Left cardiac atrium (tissue), 4 donors: ENCODE results near the gene MRPL20. TPM values are rescaled to one million over a fixed set of nuclear protein-coding genes. Genes with fewer than 3 reads are reported as not detected.
A peak's percentile ranks its signal among the peaks of the same experiment; 100 is the strongest.
"Not testable (repeated sequence)": the region's sequence is repeated elsewhere in the genome, so short reads cannot be mapped to it uniquely, and the experiment has no call there.

Experiments used
- ATAC-seq, 2 donors: fragments of 200-7000 bp; cut with Tn5 transposase; one replicate each; pipeline ENCODE4 v1.9.1; 2020; ENCODE audit warnings: mild to moderate bottlenecking in 2 of 2, moderate library complexity in 2 of 2
- DNase-seq: peaks from one replicate; pipeline ENCODE4 v3.0.0-alpha.2; 2020
- intact Hi-C, 2 donors: fragments of 100-400 bp; cut with DNase I; formaldehyde crosslinking; loops; one replicate each; pipeline versions ENCODE4 v1.14.1 to v1.15.1; 2022 to 2023
- total RNA-seq, 2 donors: library from RNA; stranded (reverse); fragmentation: NEBNext Ultra II Directional; extraction: Animal tissue kit (Norgen Biotek cat#: 25700); gene quantifications; one replicate each; pipeline ENCODE4 v1.2.1, GENCODE V29; 2021
- donor health status: DM: no; HTN: yes; CAD: no.
- donor health status: DM: no; HTN: yes; CAD: no; lungs with severe emphysema.
- donor health status: DM: yes; HTN: yes; CAD: no.
- donor health status: Dilated cardiomyopathy.

Gene MRPL20
- total RNA-seq, 2 donors from 2014 or later = 112 to 134 TPM

DNA sequence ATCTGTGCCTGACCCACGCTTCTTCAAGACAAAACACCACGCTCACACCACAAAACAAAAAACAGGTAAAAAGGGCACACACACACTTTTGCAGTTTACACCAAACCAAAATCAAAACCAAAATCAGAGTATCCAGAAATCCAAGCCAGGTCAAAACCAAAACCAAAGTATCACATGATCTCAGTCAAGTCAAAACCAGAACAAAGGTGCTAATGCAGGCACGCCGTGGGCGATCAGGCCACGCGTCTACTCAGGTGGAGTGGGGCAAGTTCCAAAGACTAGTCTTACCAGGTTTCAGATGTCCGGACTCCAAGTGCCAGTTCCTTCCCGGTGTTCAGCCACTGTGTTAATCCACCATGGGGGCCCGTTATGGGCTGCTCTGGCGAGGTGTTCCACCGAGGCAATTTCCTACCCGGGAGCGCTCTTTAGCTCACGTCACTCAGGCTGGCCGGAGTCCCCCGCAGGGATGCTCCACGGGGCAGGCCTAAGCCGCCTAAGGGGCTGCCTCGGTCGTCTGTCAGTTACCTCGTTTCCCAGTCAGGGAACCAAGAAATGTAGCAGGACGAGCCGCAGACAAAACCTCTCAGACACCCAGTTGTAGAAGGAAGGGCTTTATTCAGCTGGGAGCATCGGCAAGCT lies 10.9 kb upstream of the MRPL20 start:
- intact Hi-C loops, DNase-seq, ATAC-seq: not testable (repeated sequence)

DNA sequence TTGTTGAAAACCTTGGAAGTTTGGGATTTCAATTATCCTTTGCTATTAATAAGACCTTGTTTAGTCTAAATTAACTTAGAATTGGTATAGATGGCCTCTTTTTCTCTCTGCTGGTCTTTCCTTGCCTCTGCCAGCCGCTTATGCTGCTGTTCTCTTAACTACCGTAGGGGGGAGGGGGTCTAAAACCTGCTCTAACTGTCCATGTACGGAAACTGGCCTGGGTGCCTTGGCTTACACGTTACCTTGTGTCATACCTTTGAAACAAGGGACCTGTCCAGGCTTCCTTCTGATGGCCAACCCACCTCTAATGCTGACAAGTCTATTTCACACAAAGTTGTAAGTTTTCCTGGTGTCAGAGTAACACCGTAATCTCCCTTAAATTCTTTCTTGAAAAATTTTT lies 10.3 kb upstream of the MRPL20 start:
- ATAC-seq, intact Hi-C loops, DNase-seq: not testable (repeated sequence)

DNA sequence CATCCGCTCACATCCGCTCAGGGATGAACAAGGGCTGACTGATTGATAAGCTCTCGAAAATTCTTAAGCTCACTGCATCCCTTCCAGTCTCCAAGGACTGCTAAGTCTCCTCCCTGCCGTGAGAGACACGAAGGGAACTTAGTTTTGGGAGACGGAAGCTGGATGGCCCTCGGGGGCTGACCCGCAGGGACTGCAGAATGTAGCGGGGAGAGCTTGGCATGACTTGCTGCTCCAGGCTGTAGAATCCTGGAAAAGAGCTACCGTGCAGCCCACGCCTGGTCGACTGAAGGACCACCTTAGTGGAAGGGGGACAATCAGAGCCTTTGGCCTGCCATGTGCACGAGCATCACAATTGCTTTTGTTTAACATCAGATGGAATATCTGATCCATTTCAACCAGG lies 8.7 kb upstream of the MRPL20 start:
- intact Hi-C loops = no loop called here
- no peak for ATAC-seq
- peak; percentile 9 for DNase-seq

DNA sequence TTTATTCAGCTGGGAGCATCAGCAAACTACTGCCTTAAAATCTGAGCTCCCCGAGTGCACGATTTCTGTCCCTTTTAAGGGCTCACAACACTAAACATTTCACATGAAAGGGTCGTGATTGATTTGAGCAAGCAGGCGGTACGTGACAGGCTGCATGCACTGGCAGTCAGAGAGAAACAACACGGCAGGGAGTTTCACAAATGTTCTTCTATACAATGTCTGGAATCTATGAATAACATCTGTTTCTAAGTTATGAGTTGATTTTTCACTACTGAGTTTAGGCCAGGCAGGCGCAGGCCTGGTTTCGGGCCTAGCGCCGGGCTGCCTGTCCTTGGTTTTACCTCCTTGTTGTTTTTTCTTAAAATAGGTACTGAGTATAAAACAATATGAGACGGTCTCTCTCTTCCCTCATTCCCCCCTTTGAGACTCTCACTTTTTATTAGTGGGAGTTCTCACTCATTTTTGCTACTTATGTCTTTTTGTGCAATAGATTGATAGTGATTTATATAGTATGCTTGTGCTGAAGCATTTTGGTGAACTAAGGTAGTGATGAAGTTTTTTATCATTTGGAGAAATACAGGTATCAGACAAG lies 5.3 kb upstream of the MRPL20 start:
- ATAC-seq, intact Hi-C loops, DNase-seq: not testable (repeated sequence)

DNA sequence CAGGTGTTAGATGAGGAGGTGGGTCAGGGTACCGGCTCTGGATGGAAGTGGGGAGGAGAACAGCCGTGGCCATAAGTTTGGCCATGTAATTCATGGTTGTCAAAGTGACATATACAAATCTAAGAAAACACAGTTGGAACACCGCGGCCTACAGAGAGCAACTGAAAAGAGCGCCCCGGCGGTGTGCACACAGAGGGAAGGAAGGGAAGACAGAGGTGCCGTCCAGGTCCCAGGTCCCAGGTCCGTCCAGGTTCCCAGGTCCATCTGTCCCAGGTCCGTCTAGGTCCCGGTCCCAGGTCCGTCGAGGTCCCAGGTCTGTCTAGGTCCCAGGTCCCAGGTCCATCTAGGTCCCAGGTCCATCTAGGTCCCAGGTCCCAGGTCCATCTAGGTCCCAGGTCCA lies 4.5 kb upstream of the MRPL20 start:
- DNase-seq (peak; percentile 13), ATAC-seq (no peak)
- intact Hi-C loops = no loop called here

DNA sequence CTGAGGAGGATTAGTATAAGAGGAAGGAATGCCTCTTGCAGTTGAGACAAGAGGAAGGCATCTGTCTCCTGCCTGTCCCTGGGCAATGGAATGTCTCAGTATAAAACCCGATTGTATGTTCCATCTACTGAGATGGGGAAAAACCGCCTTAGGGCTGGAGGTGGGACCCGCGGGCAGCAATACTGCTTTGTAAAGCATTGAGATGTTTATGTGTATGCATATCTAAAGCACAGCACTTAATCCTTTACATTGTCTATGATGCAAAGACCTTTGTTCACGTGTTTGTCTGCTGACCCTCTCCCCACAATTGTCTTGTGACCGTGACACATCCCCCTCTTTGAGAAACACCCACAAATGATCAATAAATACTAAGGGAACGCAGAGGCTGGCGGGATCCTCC lies 3.1 kb upstream of the MRPL20 start:
- ATAC-seq, intact Hi-C loops: not testable (repeated sequence)

DNA sequence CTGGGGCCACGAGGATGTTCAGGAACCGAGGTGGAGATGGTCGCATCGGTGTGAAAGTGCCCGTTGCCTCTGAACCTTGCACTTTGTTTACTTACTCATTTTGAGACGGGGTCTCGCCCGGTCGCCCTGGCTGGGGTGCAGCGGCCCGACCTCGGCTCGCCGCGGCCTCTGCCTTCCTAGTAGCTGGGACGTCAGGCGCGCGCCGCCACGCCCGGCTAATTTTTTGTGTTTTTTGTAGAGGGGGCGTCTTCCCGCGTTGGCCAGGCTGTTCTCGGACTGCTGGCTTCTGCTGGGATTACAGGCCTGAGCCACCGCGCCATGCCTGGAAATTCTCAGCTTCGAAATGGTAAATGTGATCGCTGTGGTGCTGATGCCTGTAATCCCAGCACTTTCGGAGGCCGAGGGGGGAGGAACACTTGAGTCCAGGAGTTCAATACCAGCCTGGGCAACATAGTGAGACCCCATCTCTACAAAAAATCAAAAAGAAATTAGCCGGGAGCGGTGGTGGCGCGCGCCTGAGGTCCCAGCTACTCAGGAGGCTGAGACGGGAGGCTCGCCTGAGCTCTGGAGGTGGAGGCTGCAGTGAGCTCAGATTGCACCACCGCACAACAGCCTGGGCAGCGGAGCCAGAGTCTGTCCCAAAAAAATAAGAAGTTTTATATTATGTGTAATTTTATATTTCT lies 684 bp upstream of the MRPL20 start:
- DNase-seq (no peak), ATAC-seq (peak in 1 of 2 donors; percentile 31)
- intact Hi-C loops = loop anchor here in 1 of 2 donors (5.0 kb wide), 1 partner anchor 35 kb away; no protein-coding TSS in a partner anchor

More for the DNA sequence above, 3.1 kb upstream of the MRPL20 start:
- DNase-seq = not testable (repeated sequence)

DNA sequence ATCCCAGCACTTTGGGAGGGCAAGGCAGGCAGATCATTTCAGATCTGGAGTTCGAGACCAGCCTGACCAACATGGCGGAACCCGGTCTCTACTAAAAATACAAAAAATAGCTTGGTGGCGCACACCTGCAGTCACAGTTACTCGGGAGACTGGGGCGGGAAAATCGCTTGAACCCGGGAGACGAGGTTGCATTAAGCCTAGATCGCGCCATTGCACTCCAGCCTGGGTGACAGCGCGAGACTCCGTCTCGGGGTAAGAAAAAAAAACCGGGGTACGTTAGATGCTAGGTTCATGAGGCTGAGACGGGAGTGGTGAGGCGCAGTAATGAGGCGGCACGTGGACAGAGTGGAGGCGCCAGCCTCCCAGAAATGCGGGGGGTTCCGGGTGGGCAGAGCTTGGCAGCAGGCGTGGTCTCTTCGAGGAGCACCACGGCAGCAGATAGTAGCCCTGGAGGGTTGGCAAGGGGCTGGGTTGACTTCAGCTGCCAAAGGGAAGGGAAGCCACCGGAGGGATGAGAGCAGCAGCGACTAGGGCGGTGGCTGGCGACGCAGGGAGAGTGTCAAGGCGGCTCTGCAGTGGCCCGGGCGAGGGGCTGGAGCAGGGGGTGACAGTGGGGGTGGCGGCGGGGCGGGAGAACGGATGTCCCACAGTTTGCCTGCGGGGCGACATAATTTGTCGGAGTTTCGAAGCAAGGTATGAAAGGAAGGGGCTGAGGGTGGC lies 832 bp downstream of the MRPL20 start:
- ATAC-seq (peak in 1 of 2 donors; percentile 6), DNase-seq (no peak)
- intact Hi-C loops = loop anchor here in 1 of 2 donors (5.0 kb wide), 1 partner anchor 36 kb away; no protein-coding TSS in a partner anchor

DNA sequence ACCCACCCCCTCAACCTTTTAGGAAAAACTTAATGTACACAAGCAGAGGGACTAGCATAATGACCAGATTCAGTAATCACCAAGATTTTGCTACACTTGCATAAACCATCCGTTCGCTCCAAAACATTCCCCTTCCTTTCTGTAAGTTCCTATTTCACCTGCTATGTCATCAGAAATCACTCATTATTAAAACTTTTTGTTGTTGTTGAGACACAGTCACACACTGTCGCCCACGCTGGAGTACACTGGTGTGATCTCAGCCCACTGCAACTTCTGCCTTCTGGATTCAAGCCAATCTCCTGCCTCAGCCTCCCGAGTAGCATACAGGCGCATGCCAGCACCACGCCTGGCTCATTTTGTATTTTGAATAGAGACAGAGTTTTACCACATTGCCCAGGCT lies 3.4 kb downstream of the MRPL20 start:
- no peak for ATAC-seq
- intact Hi-C loops = no loop called here
- no peak for DNase-seq

DNA sequence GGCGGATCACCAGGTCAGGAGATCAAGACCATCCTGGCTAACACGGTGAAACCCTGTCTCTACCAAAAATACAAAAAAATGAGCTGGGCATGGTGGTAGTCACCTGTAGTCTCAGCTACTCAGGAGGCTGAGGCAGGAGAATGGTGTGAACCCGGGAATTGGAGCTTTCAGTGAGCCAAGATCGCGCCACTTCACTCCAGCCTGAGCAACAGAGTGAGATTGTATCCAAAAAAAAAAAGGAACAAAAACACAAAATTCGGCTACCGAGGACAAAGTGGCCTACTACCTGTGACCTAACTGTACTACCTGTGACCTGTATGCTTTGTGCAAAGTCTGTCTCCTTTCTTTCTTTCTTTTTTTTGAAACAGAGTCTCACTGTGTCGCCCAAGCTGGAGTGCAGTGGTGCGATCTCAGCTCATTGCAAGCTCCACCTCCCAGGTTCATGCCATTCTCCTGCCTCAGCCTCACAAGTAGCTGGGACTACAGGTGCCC lies 4.1 kb downstream of the MRPL20 start:
- ATAC-seq, intact Hi-C loops, DNase-seq: not testable (repeated sequence)

DNA sequence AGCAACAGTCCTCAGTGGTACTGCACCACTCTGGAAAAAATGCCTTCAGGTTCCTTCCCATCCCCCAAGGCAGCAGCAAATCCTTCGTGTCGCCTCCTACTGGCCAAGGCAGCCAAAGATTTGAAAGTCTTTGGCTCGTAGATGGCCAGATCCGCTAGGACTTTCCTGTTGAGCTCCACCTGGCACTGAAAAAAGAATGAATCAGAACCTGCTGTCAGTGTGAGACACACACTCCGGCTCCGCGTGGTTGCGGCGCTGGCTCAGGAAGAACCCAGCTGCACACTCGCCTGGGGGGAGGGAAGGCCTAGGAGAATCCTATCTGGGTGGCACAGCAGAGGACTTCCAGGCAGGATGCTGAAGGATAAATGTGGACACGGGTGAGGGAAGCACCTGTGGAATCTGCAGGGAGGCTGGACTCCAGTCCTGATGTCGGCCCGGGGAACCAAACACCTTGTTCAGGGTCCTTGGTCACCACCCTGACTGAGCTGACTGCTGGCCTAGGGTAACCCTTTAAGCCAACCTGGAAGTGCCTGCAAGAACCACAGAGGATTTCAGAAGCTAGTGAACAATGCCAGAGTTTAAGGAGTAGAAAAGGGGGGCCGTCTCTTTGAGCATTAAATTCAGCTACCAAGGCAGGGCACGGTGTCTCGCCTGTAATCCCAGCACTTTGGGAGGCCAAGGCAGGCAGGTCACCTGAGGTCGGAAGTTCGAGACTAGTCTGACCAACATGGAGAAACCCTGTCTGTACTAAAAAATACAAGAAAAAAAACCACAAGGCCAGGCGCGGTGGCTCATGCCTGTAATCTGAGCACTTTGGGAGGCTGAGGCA lies 4.8 kb downstream of the MRPL20 start:
- ATAC-seq = no peak
- intact Hi-C loops = no loop called here
- DNase-seq = no peak

DNA sequence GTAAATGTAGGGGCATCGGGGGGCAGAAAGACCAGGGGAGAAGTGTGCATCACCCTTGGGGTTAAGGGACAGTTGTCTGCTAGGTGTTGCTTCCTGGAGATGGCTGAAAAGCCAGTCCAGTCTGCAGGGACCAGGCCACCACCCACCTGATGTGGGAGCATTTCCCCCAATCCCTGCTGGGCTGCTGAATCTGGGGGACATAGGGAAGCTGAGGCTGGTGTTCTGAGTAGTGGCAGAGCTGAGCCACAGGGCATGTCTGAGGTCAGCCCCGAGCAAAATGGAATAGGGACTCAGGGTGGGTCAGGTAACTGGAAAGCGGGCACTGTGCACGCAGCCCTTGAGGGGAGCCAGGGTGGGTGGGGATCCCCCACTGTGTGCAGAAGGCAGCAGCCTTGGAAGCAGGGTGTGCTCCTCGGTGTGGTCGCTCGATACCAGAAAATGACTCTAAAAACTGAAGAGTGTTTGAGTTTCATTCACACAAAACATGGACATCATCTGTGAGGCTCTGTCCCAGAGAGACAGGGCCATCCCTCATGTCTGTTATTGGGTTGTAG lies 5.6 kb downstream of the MRPL20 start:
- intact Hi-C loops = no loop called here

DNA sequence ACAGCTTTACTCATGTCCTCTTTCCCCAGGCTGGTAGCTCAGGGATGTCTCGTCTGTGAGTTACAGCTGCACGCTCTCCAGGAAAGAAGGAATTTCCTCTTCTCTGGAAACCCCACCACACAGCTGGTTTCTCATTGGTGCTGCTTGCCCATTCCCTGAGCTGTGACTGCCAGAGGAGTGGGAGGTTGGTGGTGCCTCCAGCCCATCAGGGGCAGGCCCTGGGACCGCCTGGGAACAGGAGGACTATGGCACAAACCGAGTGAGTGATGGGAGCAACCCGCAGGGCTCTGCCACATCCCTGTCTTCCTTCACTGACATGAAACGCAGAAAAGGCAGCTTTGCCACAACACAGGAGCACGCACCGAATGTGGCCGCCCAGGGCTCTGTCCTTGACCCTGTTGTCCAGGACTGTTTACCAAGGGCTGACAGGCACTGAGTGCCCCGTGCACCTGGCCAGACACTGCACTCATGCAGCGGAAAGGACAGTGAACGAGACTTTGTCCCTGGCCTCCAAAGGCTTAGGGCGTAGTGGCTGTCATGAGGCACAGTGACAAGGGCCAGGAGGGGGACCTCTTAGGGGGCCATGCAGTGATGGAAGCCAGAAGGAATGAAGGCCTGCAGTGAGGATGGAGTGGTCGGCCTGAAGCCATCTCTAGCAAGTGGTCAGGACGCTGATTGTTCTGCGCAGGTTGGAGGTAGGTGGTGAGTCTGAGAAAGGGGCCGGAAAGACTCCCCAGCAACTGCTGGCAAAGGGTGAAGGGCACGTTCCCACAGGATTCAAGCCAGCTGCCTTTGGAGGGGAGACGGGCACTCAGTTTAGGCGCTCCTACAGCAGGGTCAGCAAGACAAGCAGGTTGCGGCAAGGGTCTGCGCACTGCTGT lies 6.3 kb downstream of the MRPL20 start:
- no peak for DNase-seq
- intact Hi-C loops = no loop called here

More for the DNA sequence above, 5.6 kb downstream of the MRPL20 start:
- DNase-seq = no peak
- ATAC-seq = no peak

DNA sequence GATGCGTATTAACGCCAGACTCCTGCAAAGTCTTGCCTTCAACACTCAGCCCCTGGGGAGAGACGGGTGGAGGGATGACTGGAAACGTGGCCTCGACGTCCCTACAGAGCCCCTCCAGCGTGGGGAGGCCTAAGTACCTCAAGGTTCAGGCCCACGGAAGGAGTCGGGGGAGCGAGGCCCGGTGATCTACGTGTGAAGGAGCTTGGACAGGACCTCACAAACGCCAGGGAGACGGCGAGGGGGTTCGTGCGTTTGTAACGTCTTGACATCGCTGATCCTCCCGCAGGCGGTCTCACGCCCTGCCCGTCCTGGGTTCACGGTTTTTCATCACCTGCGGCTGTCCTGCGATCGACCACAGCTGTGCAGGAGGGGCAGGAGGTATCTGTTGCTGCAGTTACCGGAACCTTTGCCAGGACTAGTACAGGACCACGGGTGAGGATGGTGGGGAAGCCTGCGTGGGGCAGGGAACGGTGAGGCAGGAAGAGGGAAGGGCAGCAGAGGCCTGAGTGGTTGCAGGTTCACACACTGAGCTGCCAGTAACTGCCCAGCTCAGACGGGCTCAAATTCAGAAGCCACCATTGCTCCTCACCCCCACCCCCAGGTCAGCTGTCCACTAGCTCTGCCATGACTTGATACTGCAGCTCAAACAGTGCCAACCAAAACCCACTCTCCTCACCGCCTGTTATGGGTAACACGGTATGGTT lies 7.1 kb downstream of the MRPL20 start:
- DNase-seq (no peak), ATAC-seq (peak in 1 of 2 donors; percentile 0)
- intact Hi-C loops = no loop called here

More for the DNA sequence above, 6.3 kb downstream of the MRPL20 start:
- no peak for ATAC-seq

DNA sequence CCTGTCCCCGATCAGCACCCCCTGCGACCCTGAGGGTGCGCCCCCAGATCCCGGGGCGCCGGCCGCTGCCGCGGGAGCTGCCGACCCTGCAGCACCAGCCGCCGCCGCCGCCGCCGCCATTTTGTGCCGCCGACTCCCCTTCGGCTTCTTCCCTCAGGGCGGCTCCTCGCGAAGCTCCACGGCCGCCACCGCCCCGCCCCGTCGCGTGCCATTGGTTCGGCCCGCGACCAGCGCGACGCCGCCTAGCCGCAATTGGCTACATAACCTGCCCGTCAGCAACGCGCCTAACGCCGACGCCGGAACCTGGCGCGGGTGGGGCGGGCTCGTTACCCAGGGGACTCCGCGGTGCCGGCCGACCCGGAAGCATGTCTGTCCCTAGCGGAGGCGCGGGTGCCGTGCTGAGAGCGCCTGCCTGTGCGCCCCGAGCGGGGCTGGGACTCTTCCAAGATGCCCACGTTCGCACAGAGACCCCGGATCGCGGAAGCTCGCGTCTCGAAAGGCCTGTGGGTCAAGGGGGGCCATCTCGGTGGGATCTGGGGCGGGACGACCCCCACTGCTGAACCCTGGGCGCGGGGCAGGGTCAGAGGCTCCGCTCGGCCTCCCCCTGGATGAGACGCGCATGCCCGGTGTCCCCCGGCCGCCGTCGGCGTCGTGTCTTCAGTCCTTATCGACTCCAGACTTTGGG lies 7.8 kb downstream of the MRPL20 start, which contains the start of gene CCNL2:
TSS of gene CCNL2 (minus strand) at position 149 of the 685 bp plus-strand sequence. CDS start at position 120, 29 bp downstream.
- intact Hi-C loops = no loop called here
- ATAC-seq (peak; percentile 98), DNase-seq (peak; percentile 99)

DNA sequence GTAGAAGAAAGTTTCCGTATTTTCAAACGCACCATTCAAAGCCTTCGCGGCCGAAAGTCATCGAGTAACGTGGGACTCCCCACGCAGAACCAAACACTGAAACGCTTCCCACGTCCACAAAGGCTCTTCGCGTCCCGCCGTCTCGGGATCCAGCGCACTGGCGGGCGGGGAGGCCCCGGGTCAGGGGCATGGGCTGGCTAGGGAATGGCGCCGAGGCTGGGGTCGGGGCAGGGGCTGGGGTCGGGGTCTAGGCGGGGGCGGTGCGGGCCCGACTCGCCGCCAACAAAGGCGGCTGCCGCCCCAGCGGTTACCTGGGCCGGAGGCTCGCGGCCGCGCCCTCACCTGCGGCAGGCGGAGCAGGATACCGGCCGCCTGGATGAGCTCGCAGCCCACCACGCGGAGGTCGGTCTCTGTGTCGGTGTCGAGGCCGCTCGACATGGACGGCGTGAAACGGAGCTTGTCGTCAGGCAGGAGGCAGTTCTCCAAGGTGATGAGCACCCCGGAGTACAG lies 8.4 kb downstream of the MRPL20 start:
- intact Hi-C loops = no loop called here
- DNase-seq (no peak), ATAC-seq (peak; percentile 3 to 4)
